OCI-M1 (cell line): ENCODE results near the gene AGGF1.
A peak's percentile ranks its signal among the peaks of the same experiment; 100 is the strongest.
"Not testable (repeated sequence)": the region's sequence is repeated elsewhere in the genome, so short reads cannot be mapped to it uniquely, and the experiment has no call there.

Experiments used
- DNase-seq: peaks from one replicate; lab custom pipeline; 2025; lab: John Stamatoyannopoulos, UW

The AGGF1 gene

DNA sequence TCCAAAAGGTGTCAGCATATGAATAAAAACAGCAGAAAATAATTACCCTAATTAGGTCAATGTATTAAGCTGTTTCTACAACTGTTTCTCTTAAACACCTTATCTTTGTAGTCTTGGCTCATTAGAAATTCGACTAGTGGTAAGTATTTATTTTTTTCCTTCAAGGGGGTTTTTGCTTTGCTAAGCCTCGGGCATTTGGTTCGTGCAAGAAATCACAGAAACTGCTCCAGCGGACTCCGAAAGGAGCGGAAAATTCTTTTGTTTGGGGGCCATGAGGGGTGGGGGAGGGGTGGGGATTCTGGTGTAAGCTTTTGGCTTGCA, 56.1 kb downstream of the AGGF1 start:
- no peak for DNase-seq

DNA sequence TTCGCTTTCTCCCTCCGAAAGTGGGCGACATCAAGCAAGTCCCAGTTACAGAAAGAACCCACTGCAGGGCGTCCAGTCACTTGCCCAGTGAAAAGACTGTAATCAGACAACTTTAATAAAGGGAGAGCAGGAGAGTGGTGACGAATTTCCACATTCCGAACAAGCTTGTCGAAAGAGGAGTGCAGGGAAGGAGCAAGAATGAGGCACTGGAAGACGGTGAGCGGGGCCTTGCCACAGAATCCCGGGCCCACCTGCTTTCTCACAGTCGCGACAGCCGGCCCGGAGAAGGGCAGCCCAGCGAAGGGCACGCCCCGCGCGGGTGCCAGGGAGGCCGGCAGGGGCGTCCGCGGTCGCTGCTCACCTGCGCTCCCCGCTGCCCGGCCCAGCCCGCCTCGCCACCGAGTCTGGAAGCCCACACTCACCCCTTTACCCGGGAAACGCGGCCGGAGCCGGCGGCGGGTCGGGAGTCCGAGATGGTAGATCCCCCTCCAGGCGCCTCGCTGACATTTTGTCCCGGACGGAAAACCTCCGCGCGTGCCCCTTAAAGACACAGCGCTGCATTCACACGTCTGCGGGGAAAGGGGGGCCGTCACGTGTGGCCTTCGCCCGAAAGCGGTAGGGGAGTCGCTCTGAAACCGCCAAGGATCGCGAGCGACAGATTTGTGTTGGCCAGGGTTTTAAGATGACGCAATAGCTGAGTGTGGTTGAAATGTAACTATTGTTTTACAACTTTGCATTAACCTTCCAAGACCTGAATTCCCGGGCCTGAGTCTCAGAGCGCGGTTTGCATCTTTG, 56.7 kb downstream of the AGGF1 start, which contains the start of gene ZBED3:
Gene ZBED3, minus strand, starts transcription at position 597 of the 795 bp plus-strand sequence. CDS start 9,407 bp downstream, outside the sequence.
- peak; percentile 91 for DNase-seq

DNA sequence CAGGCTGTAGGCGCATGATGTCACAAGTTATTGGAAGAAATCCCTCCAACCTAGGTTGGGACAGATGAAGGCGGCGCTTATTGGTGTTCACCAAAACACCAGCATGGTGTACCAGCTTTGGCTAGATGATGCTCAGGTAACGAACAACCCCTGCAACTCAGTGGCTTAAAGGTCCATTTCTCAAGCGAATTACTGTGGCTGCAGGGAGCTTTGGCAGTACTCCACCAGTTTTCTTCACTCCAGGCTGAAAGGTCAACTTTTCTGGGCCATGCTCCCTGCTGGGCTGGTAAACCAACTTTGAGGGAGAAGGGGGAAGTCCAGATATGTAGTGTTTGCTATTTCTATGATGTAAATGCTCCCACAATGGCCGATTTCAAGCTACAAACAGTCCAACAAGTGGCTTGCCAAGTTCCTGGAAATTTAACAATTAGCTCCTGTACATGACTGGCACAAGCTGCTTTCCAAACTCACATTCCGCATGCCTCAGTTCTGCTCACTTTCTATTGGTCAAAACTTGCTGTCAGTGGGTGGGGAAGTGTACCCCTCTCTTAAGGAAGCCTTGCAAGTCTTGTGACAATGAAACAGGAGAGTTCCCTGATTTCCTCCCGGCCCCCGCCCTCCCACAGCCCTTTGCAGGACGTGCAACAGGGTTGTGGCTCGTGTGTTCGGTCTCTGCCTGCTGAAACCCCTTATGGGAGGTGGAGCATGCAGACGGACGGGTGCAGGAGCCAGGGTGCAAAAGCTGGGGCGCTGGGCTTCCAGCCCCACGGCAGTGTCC, 57.5 kb downstream of the AGGF1 start:
- DNase-seq: no peak

DNA sequence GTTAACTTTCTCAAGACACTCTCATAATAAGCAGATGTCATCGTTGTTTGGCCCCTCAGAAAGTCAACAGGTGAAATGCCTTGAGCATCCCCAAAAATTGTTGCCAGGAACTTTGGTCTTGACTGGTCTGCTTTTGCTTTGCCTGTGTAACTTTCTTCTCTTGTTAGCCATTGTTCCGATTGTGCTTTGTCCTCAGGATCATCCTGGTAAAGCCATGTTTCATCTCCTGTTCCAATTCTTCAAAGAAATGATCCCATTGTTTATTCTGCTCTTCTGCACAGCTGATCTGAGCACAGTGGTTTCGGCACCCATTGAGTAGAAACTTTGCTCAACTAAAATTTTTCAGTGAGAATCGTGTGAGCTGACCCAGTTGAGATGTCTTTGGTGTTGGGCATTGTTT, 65.0 kb downstream of the AGGF1 start:
- no peak for DNase-seq

DNA sequence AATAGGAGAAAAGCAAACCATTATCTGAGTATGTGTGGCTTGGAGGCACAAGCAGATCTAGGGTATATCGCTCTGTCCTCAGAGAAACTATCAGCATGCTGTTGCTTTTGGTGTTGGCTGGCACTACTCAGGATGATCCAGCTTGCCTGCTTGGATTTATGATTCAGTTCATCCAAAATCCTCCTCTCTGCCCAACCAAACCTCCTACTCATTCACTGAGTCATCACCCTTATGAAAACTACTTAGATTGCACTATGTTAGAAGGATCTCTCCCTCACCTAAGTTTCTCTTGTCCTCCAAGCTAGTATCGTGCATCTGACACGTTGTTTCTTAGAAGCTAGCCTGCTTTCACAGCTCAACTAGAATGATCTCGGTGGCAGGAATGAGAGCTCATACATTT, 71.1 kb downstream of the AGGF1 start:
- DNase-seq: no peak

DNA sequence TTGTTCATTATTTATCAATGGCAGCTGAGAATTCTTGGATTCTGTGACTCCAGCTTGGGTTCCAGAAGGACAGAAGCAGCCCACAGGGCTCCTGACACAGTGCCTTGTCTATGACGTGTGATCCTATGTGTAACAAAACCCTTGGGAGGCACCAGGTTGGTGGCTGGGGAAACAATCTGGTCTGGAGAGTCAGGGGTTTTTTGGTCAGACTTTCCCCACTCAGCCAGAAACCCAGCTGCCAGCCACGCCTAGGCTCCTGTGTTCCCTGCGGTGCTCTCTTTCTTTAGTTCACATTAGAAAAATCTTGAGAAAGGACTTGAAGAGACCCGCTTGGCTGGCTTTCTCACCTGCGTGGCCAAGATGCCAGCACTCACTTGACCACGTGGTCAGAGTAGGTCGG, 72.3 kb downstream of the AGGF1 start:
- DNase-seq: no peak

DNA sequence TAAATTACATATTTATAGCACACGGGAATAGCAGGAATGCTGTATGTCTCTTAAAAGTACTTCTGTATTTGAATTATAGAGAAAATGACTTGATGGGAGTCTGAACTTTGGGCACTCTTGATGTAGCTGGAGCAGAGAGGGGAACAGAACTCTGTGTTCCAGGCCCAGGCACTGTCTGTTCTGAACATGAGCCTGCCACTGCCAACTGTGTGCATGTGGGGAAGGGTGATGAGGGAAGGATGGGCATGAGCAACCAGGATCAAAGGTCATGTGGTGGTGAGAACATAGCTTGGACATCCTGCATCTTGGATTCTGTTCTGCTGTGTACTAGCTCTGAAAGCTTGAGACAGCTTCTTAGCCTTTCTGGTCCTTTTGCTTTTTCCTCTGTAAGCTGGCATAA, 73.3 kb downstream of the AGGF1 start:
- DNase-seq: no peak

DNA sequence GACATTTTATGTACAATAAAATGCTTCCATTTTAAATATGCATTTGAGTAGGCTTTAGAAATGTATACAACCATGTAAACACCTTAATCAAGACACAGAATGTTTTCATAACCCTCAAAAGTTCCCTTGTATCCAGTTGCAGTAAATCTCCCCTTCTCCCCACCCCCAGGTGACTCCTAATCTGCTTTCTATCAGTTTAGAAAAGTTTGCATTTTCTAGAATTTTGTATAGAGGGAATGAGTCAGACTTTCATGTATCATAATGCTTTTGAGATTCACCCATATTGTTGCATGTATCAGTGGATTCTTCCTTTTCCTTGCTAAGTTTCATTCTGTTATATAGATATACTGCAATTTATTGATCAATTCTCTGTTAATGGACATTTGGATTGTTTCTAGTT, 74.6 kb downstream of the AGGF1 start:
- no peak for DNase-seq

DNA sequence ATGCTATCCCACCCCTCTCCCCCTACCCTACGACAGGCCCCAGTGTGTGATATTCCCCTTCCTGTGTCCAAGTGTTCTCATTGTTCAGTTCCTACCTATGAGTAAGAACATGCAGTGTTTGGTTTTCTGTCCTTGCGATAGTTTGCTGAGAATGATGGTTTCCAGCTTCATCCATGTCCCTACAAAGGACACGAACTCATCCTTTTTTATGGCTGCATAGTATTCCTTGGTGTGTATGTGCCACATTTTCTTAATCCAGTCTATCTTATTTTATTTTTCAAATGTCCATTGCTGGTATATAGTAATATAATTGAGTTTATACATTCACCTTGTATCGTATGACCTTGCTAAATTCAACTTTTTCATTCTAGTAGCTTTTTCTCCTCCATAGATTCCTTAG, 76.8 kb downstream of the AGGF1 start:
- not testable (repeated sequence) for DNase-seq
